GM18519 (cell line): ENCODE measurements around the gene RABGAP1L.

Experiments used
- ATAC-seq: cut with Tn5 transposase; IDR thresholded peaks from one replicate; pipeline ENCODE4 v1.9.1; 2021; ENCODE audit warnings: mild to moderate bottlenecking, moderate library complexity; ENCODE audit not compliant: unreplicated experiment, low FRiP score

RABGAP1L gene

DNA sequence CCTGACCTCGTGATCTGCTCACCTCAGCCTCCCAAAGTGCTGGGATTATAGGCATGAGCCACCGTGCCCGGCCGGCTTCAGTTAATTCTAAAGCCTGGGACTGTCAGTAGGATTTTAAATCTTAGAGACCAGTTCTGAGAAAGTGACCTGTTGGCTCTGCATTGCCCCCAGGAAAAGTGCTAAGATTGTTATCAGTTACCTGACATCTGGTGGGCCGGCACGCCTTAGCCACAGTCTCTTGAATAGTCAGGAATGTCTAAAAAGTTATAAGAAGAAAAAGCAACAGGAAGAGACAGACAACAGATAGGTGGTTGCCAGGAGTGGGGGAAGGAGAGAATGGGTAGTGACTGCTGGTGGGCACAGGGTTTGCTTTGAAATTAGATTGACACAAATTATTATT is 35.1 kb downstream of the RABGAP1L start:
- no peak for ATAC-seq

DNA sequence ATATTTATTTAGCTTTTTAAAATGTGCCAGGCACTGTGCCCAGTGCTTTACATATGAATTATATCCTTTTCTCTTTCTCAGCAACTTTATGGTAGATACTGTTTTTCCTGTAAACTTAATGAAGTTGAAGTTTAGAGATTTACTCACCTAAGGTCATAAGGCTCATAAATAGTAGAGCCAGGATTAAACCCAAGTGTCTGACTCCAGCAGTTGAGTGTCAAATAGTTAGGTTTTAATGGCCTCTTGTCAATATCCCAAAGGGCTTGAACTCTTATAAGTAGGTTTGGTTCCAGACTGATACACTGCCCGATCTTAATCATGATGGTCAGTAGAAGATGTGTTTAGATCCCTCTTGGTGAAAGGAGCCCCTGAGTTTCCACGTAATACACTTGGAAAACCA is 37.8 kb downstream of the RABGAP1L start:
- ATAC-seq: no peak

- ATAC-seq: no peak
Measured at GRCh38 chr1:174197547-174197946, 38.2 kb downstream of the RABGAP1L start.

GRCh38 chr1:174198202-174198601 is 38.9 kb downstream of the RABGAP1L start:
- ATAC-seq: no peak

DNA sequence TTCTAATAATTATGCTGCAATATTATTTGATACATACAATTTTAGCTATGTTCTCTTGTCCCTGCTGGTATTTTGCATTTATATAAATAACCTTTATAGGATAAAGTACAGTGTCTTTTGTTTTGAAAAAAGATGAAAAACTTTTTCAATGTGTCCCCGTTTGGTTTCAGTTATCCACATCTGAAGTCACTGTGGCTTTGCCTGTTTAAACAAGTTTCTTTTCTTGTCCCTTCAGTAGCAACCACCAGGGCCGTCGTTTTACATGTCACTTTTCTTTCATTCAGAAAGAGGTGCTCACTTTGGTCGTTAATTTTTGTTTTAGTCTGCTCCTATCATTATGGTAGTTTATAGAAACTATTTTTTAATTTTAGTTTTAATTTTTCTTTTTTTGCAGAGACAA is 41.4 kb downstream of the RABGAP1L start:
- ATAC-seq: no peak

DNA sequence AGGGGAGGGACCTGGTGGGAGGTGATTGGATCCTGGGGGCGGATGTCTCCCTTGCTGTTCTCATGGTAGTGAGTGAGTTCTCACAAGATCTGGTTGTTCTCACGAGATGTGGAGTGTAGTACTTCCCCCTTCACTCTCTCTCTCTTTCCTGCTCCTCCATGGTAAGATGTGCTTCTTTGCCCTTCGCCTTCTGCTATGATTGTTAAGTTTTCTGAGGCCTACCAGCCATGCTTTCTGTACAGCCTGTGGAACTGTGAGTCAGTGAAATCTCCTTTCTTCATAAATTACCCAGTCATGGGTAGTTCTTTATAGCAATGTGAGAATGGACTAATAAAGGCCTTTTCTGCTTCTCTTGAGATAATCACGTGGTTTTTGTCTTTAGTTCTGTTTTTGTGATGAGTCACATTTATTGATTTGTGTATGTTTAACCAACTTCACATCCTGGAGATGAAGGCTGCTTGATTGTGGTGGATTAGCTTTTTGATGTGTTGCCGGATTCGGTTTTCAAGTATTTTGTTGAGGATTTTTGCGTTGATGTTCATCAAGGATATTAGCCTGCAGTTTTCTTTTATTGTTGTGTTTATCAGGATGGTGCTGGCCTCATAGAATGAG is 45.5 kb downstream of the RABGAP1L start:
- no peak for ATAC-seq

- no peak for ATAC-seq
Measured at GRCh38 chr1:174206148-174206836, 47.0 kb downstream of the RABGAP1L start.

GRCh38 chr1:174209347-174210187 is 50.2 kb downstream of the RABGAP1L start:
- peak; percentile 70 for ATAC-seq

- ATAC-seq: no peak
Measured at GRCh38 chr1:174211486-174211885, 52.2 kb downstream of the RABGAP1L start.

DNA sequence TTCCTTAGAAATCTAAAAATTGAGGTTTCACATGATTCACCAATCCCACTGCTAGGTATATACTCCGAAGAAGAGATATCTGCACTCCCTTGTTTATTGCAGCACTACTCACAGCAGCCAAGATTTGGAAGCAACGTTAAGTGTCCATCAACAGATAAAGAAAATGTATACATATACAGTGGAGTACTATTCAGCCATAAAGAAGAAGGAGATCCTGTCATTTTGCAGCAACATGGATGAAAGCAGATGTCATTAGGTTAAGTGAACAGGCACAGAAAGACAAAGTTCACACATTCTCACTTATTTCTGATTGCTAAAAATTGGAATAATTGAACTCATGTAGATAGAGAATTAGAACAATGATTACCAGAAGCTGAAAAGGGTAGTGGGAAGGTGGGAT is 56.4 kb downstream of the RABGAP1L start:
- no peak for ATAC-seq

DNA sequence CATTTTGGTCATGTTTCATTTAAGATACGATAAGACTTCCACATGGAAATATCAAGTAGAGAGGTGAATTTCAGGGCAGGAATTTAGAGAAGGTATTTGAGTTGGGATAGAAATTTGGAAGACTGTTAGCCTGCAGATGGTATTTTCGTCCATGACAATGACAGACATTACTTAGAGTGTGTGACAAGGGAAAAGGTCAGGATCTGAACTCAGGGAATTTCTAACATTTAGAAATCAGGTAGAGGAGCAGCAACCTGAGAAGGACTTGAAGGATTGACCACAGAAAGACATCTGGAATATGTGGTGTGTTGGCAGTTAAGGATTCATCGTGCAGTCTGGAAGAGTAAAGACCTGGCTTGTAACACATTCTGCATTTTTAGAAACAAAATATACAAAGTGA is 57.9 kb downstream of the RABGAP1L start:
- ATAC-seq: no peak

- peak; percentile 37 for ATAC-seq
Measured at GRCh38 chr1:174217787-174218574, 58.7 kb downstream of the RABGAP1L start.

GRCh38 chr1:174218983-174219382 is 59.7 kb downstream of the RABGAP1L start:
- ATAC-seq: no peak

DNA sequence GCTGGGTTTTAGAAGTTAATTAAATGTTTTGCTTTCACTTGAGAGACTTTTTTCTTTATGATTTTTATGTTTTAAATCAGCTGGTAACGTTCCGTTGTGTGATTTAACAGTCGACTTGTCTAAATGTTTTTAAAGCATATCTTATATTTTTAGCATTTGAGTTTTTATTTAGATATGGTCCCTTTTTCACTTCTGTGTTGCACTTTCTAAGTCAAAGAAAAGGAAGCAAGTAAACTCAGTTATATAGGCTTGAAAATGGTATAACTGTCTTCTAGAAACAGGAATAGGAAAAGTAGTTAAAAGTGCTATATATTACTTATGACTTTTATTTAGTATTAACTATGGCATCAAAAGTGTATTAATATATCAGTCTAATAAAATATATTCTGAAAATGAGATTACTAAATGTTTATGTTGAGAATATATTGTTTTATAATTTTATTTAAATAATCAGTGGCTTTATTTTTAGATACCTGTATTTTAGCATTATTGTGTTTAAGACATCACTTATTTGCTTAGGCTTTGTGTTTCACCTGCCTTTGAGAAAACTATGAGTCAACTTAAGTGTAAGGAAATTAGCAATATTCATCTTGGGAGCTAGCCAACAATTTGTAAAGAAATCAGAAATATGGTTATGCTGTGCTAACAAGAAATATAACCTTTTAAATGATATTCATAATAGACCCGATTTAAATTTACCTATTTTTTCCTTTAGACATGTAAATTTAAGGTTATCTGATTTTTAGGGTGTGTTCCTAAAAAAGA is 60.5 kb downstream of the RABGAP1L start:
- no peak for ATAC-seq

- ATAC-seq: no peak
Measured at GRCh38 chr1:174221681-174222080, 62.4 kb downstream of the RABGAP1L start.

DNA sequence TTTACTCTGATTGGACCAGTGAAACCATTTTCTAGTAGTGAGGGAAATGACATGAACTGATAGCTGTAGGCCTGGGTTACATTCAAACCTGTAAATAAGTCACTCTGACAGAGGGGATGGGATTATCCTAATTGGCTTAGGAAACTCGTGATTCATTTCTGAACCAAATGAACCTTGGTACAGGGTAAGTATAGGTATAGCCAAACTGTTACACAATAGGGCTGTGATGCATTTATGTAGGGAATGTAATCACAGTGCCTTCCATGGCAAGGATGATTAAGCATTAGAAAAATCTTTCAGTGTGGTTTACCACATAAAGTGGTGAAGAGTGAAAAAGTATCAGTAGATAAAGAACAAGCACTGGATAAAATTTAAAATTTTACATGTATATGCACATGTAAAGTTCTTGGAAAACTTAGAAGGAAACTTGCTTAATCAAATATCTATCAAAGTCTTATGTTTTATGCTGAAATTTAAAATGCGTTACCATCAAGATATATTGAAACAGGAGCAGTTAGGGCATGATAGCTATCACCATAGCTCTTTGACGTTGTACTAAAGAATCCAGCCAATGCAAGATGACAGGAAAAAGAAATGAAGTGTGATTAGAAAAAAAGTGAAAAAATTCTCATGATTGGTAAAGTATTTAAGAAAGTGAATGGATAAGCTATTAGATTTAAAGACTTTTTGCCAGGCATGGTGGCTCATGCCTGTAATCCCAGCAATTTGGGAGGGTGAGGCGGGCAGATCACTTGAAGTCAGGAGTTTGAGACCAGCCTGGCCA is 63.0 kb downstream of the RABGAP1L start:
- ATAC-seq: no peak

- ATAC-seq: no peak
Measured at GRCh38 chr1:174224641-174225040, 65.3 kb downstream of the RABGAP1L start.

GRCh38 chr1:174225499-174226204 is 66.3 kb downstream of the RABGAP1L start:
- ATAC-seq: no peak

- no peak for ATAC-seq
Measured at GRCh38 chr1:174230399-174230798, 71.1 kb downstream of the RABGAP1L start.
